Glomerular endothelial cell (primary cell): ENCODE results near the gene SRPK2. TPM values are rescaled to one million over a fixed set of nuclear protein-coding genes. Genes with fewer than 3 reads are reported as not detected.
"Not testable (repeated sequence)": the region's sequence is repeated elsewhere in the genome, so short reads cannot be mapped to it uniquely, and the experiment has no call there.

ENCODE experiments used
- DNase-seq: peaks from one replicate; pipeline ENCODE4 v3.0.0-alpha.2; 2011; ENCODE audit warnings: low read depth, low spot score; ENCODE audit errors: extremely low read depth
- total RNA-seq: library from RNA; depleted of rRNA; stranded (reverse); fragments of >200 nt; gene quantifications from 2 replicates; pipeline ENCODE4 v1.2.3, GENCODE V29; 2015

SRPK2 gene
- total RNA-seq, 1 donor from 2014 or later = 59.6 TPM

- DNase-seq = no peak
Measured at GRCh38 chr7:105345003-105345402, 43.7 kb downstream of the SRPK2 start.

- no peak for DNase-seq
Measured at GRCh38 chr7:105339404-105340323, 49.1 kb downstream of the SRPK2 start.

- DNase-seq = no peak
Measured at GRCh38 chr7:105337529-105337928, 51.2 kb downstream of the SRPK2 start.

- peak; percentile 7 for DNase-seq
Measured at GRCh38 chr7:105336009-105336408, 52.7 kb downstream of the SRPK2 start.

- not testable (repeated sequence) for DNase-seq
Measured at GRCh38 chr7:105332661-105333060, 56.1 kb downstream of the SRPK2 start.

- no peak for DNase-seq
Measured at GRCh38 chr7:105330526-105330925, 58.2 kb downstream of the SRPK2 start.

GRCh38 chr7:105327201-105327600, 61.5 kb downstream of the SRPK2 start:
- no peak for DNase-seq

GRCh38 chr7:105325216-105325904, 63.4 kb downstream of the SRPK2 start:
- DNase-seq = no peak

GRCh38 chr7:105324606-105325005, 64.1 kb downstream of the SRPK2 start:
- not testable (repeated sequence) for DNase-seq

GRCh38 chr7:105323366-105323765, 65.4 kb downstream of the SRPK2 start:
- DNase-seq = no peak

- no peak for DNase-seq
Measured at GRCh38 chr7:105322655-105323277, 66.0 kb downstream of the SRPK2 start.

- no peak for DNase-seq
Measured at GRCh38 chr7:105321754-105322455, 66.8 kb downstream of the SRPK2 start.

- DNase-seq = no peak
Measured at GRCh38 chr7:105320896-105321295, 67.8 kb downstream of the SRPK2 start.

- no peak for DNase-seq
Measured at GRCh38 chr7:105319578-105319977, 69.1 kb downstream of the SRPK2 start.

- no peak for DNase-seq
Measured at GRCh38 chr7:105316578-105317344, 72.0 kb downstream of the SRPK2 start.

GRCh38 chr7:105315357-105315756, 73.4 kb downstream of the SRPK2 start:
- DNase-seq = no peak

- DNase-seq = no peak
Measured at GRCh38 chr7:105309235-105310169, 79.2 kb downstream of the SRPK2 start.

GRCh38 chr7:105307163-105307672, 81.5 kb downstream of the SRPK2 start:
- DNase-seq = no peak

GRCh38 chr7:105306298-105306748, 82.4 kb downstream of the SRPK2 start:
- no peak for DNase-seq
